Measurements from ENCODE around the gene MTG2. TPM values are rescaled to one million over a fixed set of nuclear protein-coding genes. Genes with fewer than 3 reads are reported as not detected.

The MTG2 gene
- total RNA-seq, result 17.6 and 22.2 TPM in 2 replicates

GRCh38 chr20:62182469-62183425 lies at the start of gene MTG2:
TSS of gene MTG2 (plus strand) at chr20:62183028. CDS start at chr20:62193421, 10,393 bp downstream.
- peak; percentile 79 for DNase-seq (ENCODE audit: low read depth, low spot score)

- DNase-seq (ENCODE audit: low read depth, low spot score), result no peak
Measured at GRCh38 chr20:62133051-62133845, 49.6 kb upstream of the MTG2 start.

GRCh38 chr20:62133864-62134263 lies 49.0 kb upstream of the MTG2 start:
- DNase-seq (ENCODE audit: low read depth, low spot score), result no peak

- no peak for DNase-seq (ENCODE audit: low read depth, low spot score)
Measured at GRCh38 chr20:62134735-62135231, 48.0 kb upstream of the MTG2 start.

- DNase-seq (ENCODE audit: low read depth, low spot score), result no peak
Measured at GRCh38 chr20:62135573-62136266, 47.1 kb upstream of the MTG2 start.

- no peak for DNase-seq (ENCODE audit: low read depth, low spot score)
Measured at GRCh38 chr20:62136283-62137091, 46.3 kb upstream of the MTG2 start.

- DNase-seq (ENCODE audit: low read depth, low spot score), result no peak
Measured at GRCh38 chr20:62137092-62137384, 45.8 kb upstream of the MTG2 start.

GRCh38 chr20:62137478-62138203 lies 45.2 kb upstream of the MTG2 start:
- DNase-seq (ENCODE audit: low read depth, low spot score), result no peak

GRCh38 chr20:62138204-62138543 lies 44.7 kb upstream of the MTG2 start:
- no peak for DNase-seq (ENCODE audit: low read depth, low spot score)

GRCh38 chr20:62138912-62139311 lies 43.9 kb upstream of the MTG2 start:
- DNase-seq (ENCODE audit: low read depth, low spot score), result no peak

- DNase-seq (ENCODE audit: low read depth, low spot score), result no peak
Measured at GRCh38 chr20:62139636-62140035, 43.2 kb upstream of the MTG2 start.

- no peak for DNase-seq (ENCODE audit: low read depth, low spot score)
Measured at GRCh38 chr20:62141043-62141396, 41.8 kb upstream of the MTG2 start.

- DNase-seq (ENCODE audit: low read depth, low spot score), result no peak
Measured at GRCh38 chr20:62141397-62142251, 41.2 kb upstream of the MTG2 start.

GRCh38 chr20:62142252-62143080 lies 40.4 kb upstream of the MTG2 start:
- no peak for DNase-seq (ENCODE audit: low read depth, low spot score)

GRCh38 chr20:62143081-62143956 lies 39.5 kb upstream of the MTG2 start, which contains the start of the genes PSMA7 and SS18L1:
TSS of gene PSMA7 (minus strand) at chr20:62143394. CDS start at chr20:62143303, 91 bp downstream.
TSS of gene SS18L1 (plus strand) at chr20:62143769. CDS start at chr20:62143821, 52 bp downstream.
- DNase-seq (ENCODE audit: low read depth, low spot score), result peak; percentile 55

GRCh38 chr20:62143957-62144825 lies 38.6 kb upstream of the MTG2 start:
- no peak for DNase-seq (ENCODE audit: low read depth, low spot score)

All from pulmonary artery endothelial cell (primary cell).